Activated gamma-delta T cell treated with Interleukin-2 at 50 U/mL for 16 hours (primary cell): ENCODE data around the gene MDFIC.

Experiments
- DNase-seq: peaks from one replicate; pipeline ENCODE4 v3.0.0-alpha.2; 2020

MDFIC gene

GRCh38 chr7:115044224-115044623 is 122.3 kb downstream of the MDFIC start:
- no peak for DNase-seq

GRCh38 chr7:115047958-115048720 is 126.2 kb downstream of the MDFIC start:
- no peak for DNase-seq

- no peak for DNase-seq
Observed at GRCh38 chr7:115052706-115053105, 130.8 kb downstream of the MDFIC start.

GRCh38 chr7:115054478-115055065 is 132.7 kb downstream of the MDFIC start:
- no peak for DNase-seq

- no peak for DNase-seq
Observed at GRCh38 chr7:115056019-115056418, 134.1 kb downstream of the MDFIC start.

- no peak for DNase-seq
Observed at GRCh38 chr7:115058726-115059125, 136.8 kb downstream of the MDFIC start.

GRCh38 chr7:115059321-115059720 is 137.4 kb downstream of the MDFIC start:
- DNase-seq: no peak

GRCh38 chr7:115060095-115060870 is 138.4 kb downstream of the MDFIC start:
- DNase-seq: no peak

GRCh38 chr7:115066050-115066449 is 144.2 kb downstream of the MDFIC start:
- no peak for DNase-seq

GRCh38 chr7:115066634-115067033 is 144.7 kb downstream of the MDFIC start:
- no peak for DNase-seq

GRCh38 chr7:115068220-115068619 is 146.3 kb downstream of the MDFIC start:
- DNase-seq: no peak
